HCT116 (cell line): Measurements from ENCODE around the gene MBD5. TPM values are rescaled to one million over a fixed set of nuclear protein-coding genes. Genes with fewer than 3 reads are reported as not detected.

ENCODE experiments used
- ATAC-seq: fragments of 200-7000 bp; cut with Tn5 transposase; 2 replicates; pipeline ENCODE4 v1.9.1; 2020; ENCODE audit warnings: mild to moderate bottlenecking, moderate library complexity
- BruUV-seq: library from RNA; stranded (reverse); fragments of 400-500 nt; replicated peaks from 2 replicates; lab custom pipeline; 2021; lab: Mats Ljungman, UMichigan
- CTCF ChIA-PET: fragments of 300-600 bp; sonication (Branson Sonifier 250); formaldehyde crosslinking; loops from one replicate; lab custom pipeline; 2021; ENCODE audit warnings: antibody characterized with exemption; lab: Charles Lee
- POLR2A ChIA-PET: fragments of 300-600, 350-600 bp; sonication (Branson Sonifier 250); formaldehyde crosslinking; loops from one replicate; lab custom pipeline; 2021; ENCODE audit warnings: antibody characterized with exemption; lab: Charles Lee
- RAD21 ChIA-PET, 2 experiments: fragments of 300-600 bp; sonication (Branson Sonifier 250); formaldehyde crosslinking; loops; one replicate each; lab custom pipeline; 2023; ENCODE audit warnings: low total read pairs in 2 of 2; ENCODE audit not compliant: uncharacterized antibody in 2 of 2, unreplicated experiment in 2 of 2, low non-redundant PET in 1 of 2; lab: Charles Lee
- DNase-seq: peaks from one replicate; pipeline ENCODE4 v3.0.0-alpha.2; 2010; ENCODE audit warnings: low read depth, low spot score
- H2AFZ ChIP-seq: fragments of 200-600 bp; shearing (Covaris generic), sonication (generic); 2 replicates; pipeline ENCODE4 v1.6.1; 2017; ENCODE audit warnings: low read depth, mixed run types, mixed read lengths, antibody characterized with exemption, low read length; ENCODE audit not compliant: poor library complexity, severe bottlenecking
- H3K27ac ChIP-seq: 2 replicates; pipeline ENCODE4 v1.5.1; 2012; ENCODE audit warnings: low read depth, low read length
- H3K27me3 ChIP-seq: fragments of 200-600 bp; sonication (generic); 2 replicates; pipeline ENCODE4 v1.6.1; 2016; ENCODE audit warnings: mixed run types, low read length, mixed read lengths; ENCODE audit not compliant: insufficient read depth
- H3K36me3 ChIP-seq, 2 experiments: fragments of 200-500 bp in 1 of 2; fragments of 200-600 bp in 1 of 2; sonication (Bioruptor generic) in 1 of 2; sonication (generic) in 1 of 2; 2 replicates each; pipeline versions ENCODE4 v1.5.1 to v1.6.1; 2014 to 2016; ENCODE audit warnings: low read length in 2 of 2, inconsistent platforms in 1 of 2, mixed read lengths in 1 of 2, mixed run types in 1 of 2; ENCODE audit not compliant: insufficient read depth in 2 of 2, control insufficient read depth in 1 of 2
- H3K4me1 ChIP-seq, 2 experiments: fragments of 200-600 bp in 1 of 2; sonication (generic) in 1 of 2; 2 replicates each; pipeline versions ENCODE4 v1.5.1 to v1.6.1; 2012 to 2017; ENCODE audit warnings: low read length in 2 of 2, inconsistent platforms in 1 of 2, mild to moderate bottlenecking in 1 of 2, mixed read lengths in 1 of 2, mixed run types in 1 of 2, moderate library complexity in 1 of 2; ENCODE audit not compliant: insufficient read depth in 2 of 2, control insufficient read depth in 1 of 2
- H3K4me2 ChIP-seq: fragments of 200-600 bp; sonication (generic); 2 replicates; pipeline ENCODE4 v1.6.1; 2017; ENCODE audit warnings: mixed run types, low read length, mixed read lengths
- H3K4me3 ChIP-seq, 2 experiments: fragments of 200-600 bp in 1 of 2; sonication (generic) in 1 of 2; replicated peaks in 1 of 2; 2 replicates each; pipeline ENCODE4 v1.5.1; 2011 to 2016; ENCODE audit warnings: low read length in 2 of 2, control low read depth in 1 of 2, low read depth in 1 of 2, mild to moderate bottlenecking in 1 of 2, mixed read lengths in 1 of 2, mixed run types in 1 of 2
- H3K79me2 ChIP-seq: fragments of 200-600 bp; sonication (generic); 2 replicates; pipeline ENCODE4 v1.6.1; 2017; ENCODE audit warnings: mild to moderate bottlenecking, mixed run types, low read length, moderate library complexity, mixed read lengths; ENCODE audit not compliant: insufficient read depth
- H3K9ac ChIP-seq: fragments of 200-600 bp; sonication (generic); 2 replicates; pipeline ENCODE4 v1.6.1; 2016; ENCODE audit warnings: low read length, mixed read lengths
- H3K9me2 ChIP-seq: fragments of 200-600 bp; sonication (generic), shearing (Covaris generic); 2 replicates; pipeline ENCODE4 v1.6.1; 2017; ENCODE audit warnings: mixed run types, mild to moderate bottlenecking, moderate library complexity; ENCODE audit not compliant: insufficient read depth
- H3K9me3 ChIP-seq, 2 experiments: fragments of 200-500 bp in 1 of 2; fragments of 200-600 bp in 1 of 2; sonication (Bioruptor generic) in 1 of 2; sonication (generic) in 1 of 2; 2 replicates each; pipeline ENCODE4 v1.6.1; 2014 to 2017; ENCODE audit warnings: low read length in 2 of 2, mixed read lengths in 2 of 2, inconsistent platforms in 1 of 2, low read depth in 1 of 2, mild to moderate bottlenecking in 1 of 2, mixed run types in 1 of 2, moderate library complexity in 1 of 2; ENCODE audit not compliant: control insufficient read depth in 1 of 2, insufficient read depth in 1 of 2
- H4K20me1 ChIP-seq: fragments of 200-600 bp; sonication (generic), shearing (Covaris generic); 2 replicates; pipeline ENCODE4 v1.6.1; 2017; ENCODE audit warnings: mixed run types, mild to moderate bottlenecking, moderate library complexity; ENCODE audit not compliant: insufficient read depth
- ATF3 ChIP-seq: IDR thresholded peaks from 2 replicates; pipeline ENCODE4 v1.6.1; 2012
- CBX3 ChIP-seq: IDR thresholded peaks from 2 replicates; pipeline ENCODE4 v1.6.1; 2012; ENCODE audit warnings: low read depth
- CTCF ChIP-seq, 3 experiments: fragments of 200-600 bp in 1 of 3; sonication (generic) in 1 of 3; IDR thresholded peaks in 2 of 3; conservative IDR thresholded peaks in 1 of 3; 2 replicates each; pipeline ENCODE4 v1.5.1; 2012 to 2017; ENCODE audit warnings: low read depth in 2 of 3, low read length in 2 of 3, antibody characterized with exemption in 1 of 3, borderline replicate concordance in 1 of 3, control low read depth in 1 of 3, mild to moderate bottlenecking in 1 of 3, mixed read lengths in 1 of 3, mixed run types in 1 of 3, moderate library complexity in 1 of 3; ENCODE audit not compliant: insufficient read depth in 1 of 3
- EGR1 ChIP-seq: IDR thresholded peaks from 2 replicates; pipeline ENCODE4 v1.6.1; 2012; ENCODE audit warnings: low read depth
- EZH2 ChIP-seq: fragments of 200-600 bp; sonication (generic); IDR thresholded peaks from 2 replicates; pipeline ENCODE4 v1.6.1; 2017; ENCODE audit warnings: antibody characterized with exemption, mixed run types
- EZH2phosphoT487 ChIP-seq: fragments of 200-600 bp; IDR thresholded peaks from 2 replicates; pipeline ENCODE4 v1.6.1; 2018; ENCODE audit warnings: antibody characterized with exemption, borderline replicate concordance
- FOSL1 ChIP-seq: IDR thresholded peaks from 2 replicates; pipeline ENCODE4 v1.6.1; 2012; ENCODE audit warnings: low read depth
- JUND ChIP-seq: IDR thresholded peaks from 2 replicates; pipeline ENCODE4 v1.6.1; 2012
- MAX ChIP-seq: IDR thresholded peaks from 2 replicates; pipeline ENCODE4 v1.6.1; 2012
- POLR2A ChIP-seq: IDR thresholded peaks from 2 replicates; pipeline ENCODE4 v1.7.0; 2011; ENCODE audit warnings: borderline replicate concordance; ENCODE audit not compliant: insufficient read depth, insufficient read length; ENCODE audit errors: extremely low read depth
- POLR2AphosphoS5 ChIP-seq: IDR thresholded peaks from 2 replicates; pipeline ENCODE4 v1.6.1; 2011; ENCODE audit warnings: mild to moderate bottlenecking, low read depth, low read length, moderate library complexity
- RAD21 ChIP-seq: IDR thresholded peaks from 2 replicates; pipeline ENCODE4 v1.6.1; 2012; ENCODE audit warnings: low read depth, mild to moderate bottlenecking
- SIN3A ChIP-seq: IDR thresholded peaks from 2 replicates; pipeline ENCODE4 v1.6.1; 2012; ENCODE audit warnings: low read depth
- SP1 ChIP-seq: IDR thresholded peaks from 2 replicates; pipeline ENCODE4 v1.6.1; 2012; ENCODE audit warnings: low read depth
- SRF ChIP-seq: IDR thresholded peaks from 2 replicates; pipeline ENCODE4 v1.6.1; 2012; ENCODE audit warnings: low read depth
- YY1 ChIP-seq: IDR thresholded peaks from 2 replicates; pipeline ENCODE4 v1.6.1; 2011; ENCODE audit warnings: low read length, low read depth, moderate library complexity, mild to moderate bottlenecking; ENCODE audit not compliant: insufficient replicate concordance; ENCODE audit errors: extremely low read depth
- ZFX ChIP-seq: fragments of 450-650 bp; IDR thresholded peaks from 2 replicates; pipeline ENCODE4 v1.6.1; 2017
- ZNF274 ChIP-seq: fragments of 200-500 bp; sonication (Bioruptor generic); IDR thresholded peaks from 2 replicates; pipeline ENCODE4 v1.6.1; 2014; ENCODE audit warnings: mild to moderate bottlenecking, low read depth, low read length, inconsistent platforms
- intact Hi-C: fragments of 100-400 bp; cut with micrococcal nuclease; formaldehyde crosslinking; loops from 2 replicates; pipeline ENCODE4 v1.10.0; 2022
- total RNA-seq: library from RNA; stranded (reverse); gene quantifications from one replicate; pipeline ENCODE4 v1.2.1, GENCODE V29; 2021; ENCODE audit not compliant: unreplicated experiment
- TF ChIP-seq, protein P1 (sequence below): IDR thresholded peaks from 2 replicates; pipeline ENCODE4 v1.6.1; 2011; ENCODE audit warnings: mild to moderate bottlenecking, low read length, moderate library complexity; ENCODE audit not compliant: insufficient replicate concordance; ENCODE audit errors: extremely low read depth

The MBD5 gene
- total RNA-seq, 1 experiment from 2014 or later: 20.5 TPM

- ATAC-seq: no peak
- H3K9me2 ChIP-seq: no peaks in the 10 kb centered on the region
These were observed 37.8 kb downstream of the MBD5 start for GRCh38 chr2:148058641-148059040.

DNA sequence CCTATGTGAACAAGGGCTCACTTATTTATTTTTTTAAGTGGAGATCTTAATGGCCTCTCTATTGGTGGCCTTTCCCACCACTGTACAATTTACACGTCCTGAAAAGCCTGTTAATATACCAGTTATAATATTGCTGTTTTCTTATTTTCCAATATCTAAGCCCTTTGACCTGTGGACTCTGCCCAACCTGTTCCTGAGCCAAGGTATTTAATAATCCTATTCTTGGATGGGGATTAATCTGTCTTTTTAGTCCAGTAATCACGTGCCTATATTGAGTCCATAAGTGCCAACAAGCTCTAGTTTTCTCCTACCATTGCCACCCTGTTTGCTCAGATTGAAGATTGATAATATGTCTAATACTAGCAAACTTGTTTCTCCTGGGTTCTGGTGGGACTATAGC lies 42.7 kb downstream of the MBD5 start:
- no peaks in the 10 kb centered on the region for H3K79me2 ChIP-seq
- RAD21 ChIA-PET: no interaction called here
- no peaks in the 10 kb centered on the region for H3K36me3 ChIP-seq
- DNase-seq (no peak), ATAC-seq (no peak)
- H2AFZ ChIP-seq: no peak overlapping the region
- BruUV-seq: no TSS peak
- no peaks in the 10 kb centered on the region for H4K20me1 ChIP-seq
- no peak for TF ChIP-seq RAD21
- no peak for TF ChIP-seq FOSL1
- TF ChIP-seq SP1: no peak
- no peak for TF ChIP-seq ATF3
- no peak for TF ChIP-seq CBX3
- no peak for TF ChIP-seq EGR1
- TF ChIP-seq YY1: no peak
- no peak for TF ChIP-seq ZNF274
- no peak for TF ChIP-seq POLR2A
- TF ChIP-seq CTCF (IDR thresholded peaks at IDR 0.05 in 2 of 3, conservative IDR thresholded peaks at IDR 0.05 in 1 of 3; ENCODE audit: borderline replicate concordance in 1 of 3, insufficient read depth in 1 of 3, low read depth in 2 of 3, low read length in 2 of 3): no peak
- TF ChIP-seq, protein P1, sequence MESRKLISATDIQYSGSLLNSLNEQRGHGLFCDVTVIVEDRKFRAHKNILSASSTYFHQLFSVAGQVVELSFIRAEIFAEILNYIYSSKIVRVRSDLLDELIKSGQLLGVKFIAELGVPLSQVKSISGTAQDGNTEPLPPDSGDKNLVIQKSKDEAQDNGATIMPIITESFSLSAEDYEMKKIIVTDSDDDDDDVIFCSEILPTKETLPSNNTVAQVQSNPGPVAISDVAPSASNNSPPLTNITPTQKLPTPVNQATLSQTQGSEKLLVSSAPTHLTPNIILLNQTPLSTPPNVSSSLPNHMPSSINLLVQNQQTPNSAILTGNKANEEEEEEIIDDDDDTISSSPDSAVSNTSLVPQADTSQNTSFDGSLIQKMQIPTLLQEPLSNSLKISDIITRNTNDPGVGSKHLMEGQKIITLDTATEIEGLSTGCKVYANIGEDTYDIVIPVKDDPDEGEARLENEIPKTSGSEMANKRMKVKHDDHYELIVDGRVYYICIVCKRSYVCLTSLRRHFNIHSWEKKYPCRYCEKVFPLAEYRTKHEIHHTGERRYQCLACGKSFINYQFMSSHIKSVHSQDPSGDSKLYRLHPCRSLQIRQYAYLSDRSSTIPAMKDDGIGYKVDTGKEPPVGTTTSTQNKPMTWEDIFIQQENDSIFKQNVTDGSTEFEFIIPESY: no peak
- TF ChIP-seq MAX: no peak
- no peak for TF ChIP-seq JUND
- no peak for TF ChIP-seq SRF
- TF ChIP-seq POLR2AphosphoS5: no peak
- no peak for TF ChIP-seq SIN3A
- no peak for TF ChIP-seq ZFX
- CTCF ChIA-PET: no interaction called here
- H3K27ac ChIP-seq: no peak overlapping the region
- no peak overlapping the region for H3K4me3 ChIP-seq
- no peak overlapping the region for H3K9ac ChIP-seq
- intact Hi-C loops: no loop called here
- no peaks in the 10 kb centered on the region for H3K27me3 ChIP-seq
- no peak overlapping the region for H3K4me2 ChIP-seq
- H3K9me2 ChIP-seq: no peaks in the 10 kb centered on the region
- no peaks in the 10 kb centered on the region for H3K4me1 ChIP-seq
- H3K9me3 ChIP-seq: no peaks in the 10 kb centered on the region
- POLR2A ChIA-PET: no interaction called here

More at GRCh38 chr2:148058641-148059040, 37.8 kb downstream of the MBD5 start:
- no peaks in the 10 kb centered on the region for H4K20me1 ChIP-seq
- H3K9me3 ChIP-seq: no peaks in the 10 kb centered on the region
- no peak for DNase-seq
- intact Hi-C loops: no loop called here
- no peak overlapping the region for H3K9ac ChIP-seq
- no peak overlapping the region for H3K4me3 ChIP-seq
- ChIA-PET POLR2A (no interaction called here), RAD21 (interaction anchor here in 1 of 2 experiments (0.6 kb wide), 1 partner anchor 141 kb away, joined by 3 read pairs; no protein-coding TSS in a partner anchor), CTCF (no interaction called here)
- no peak overlapping the region for H3K4me2 ChIP-seq
- H3K4me1 ChIP-seq: no peaks in the 10 kb centered on the region
- TF ChIP-seq EZH2phosphoT487: no peak
- no peak for TF ChIP-seq EZH2
- no peak for TF ChIP-seq POLR2A
- TF ChIP-seq ZFX: no peak
- no peak for TF ChIP-seq CBX3
- H3K79me2 ChIP-seq: no peaks in the 10 kb centered on the region
- BruUV-seq: no TSS peak
- no peaks in the 10 kb centered on the region for H3K36me3 ChIP-seq
- no peaks in the 10 kb centered on the region for H3K27me3 ChIP-seq
- H2AFZ ChIP-seq: no peak overlapping the region
- H3K27ac ChIP-seq: no peak overlapping the region
